PC-9 (cell line): Measurements from ENCODE around the gene PCARE.

ENCODE experiments used
- CTCF ChIP-seq: fragments of 200-600 bp; sonication (generic); conservative IDR thresholded peaks from 2 replicates; pipeline ENCODE4 v1.6.1; 2017; ENCODE audit warnings: mixed run types, antibody characterized with exemption, mild to moderate bottlenecking, moderate library complexity
- EZH2 ChIP-seq: fragments of 200-600 bp; sonication (generic); IDR thresholded peaks from 2 replicates; pipeline ENCODE4 v1.8.0; 2017; ENCODE audit warnings: antibody characterized with exemption, low read depth

- TF ChIP-seq CTCF (no peak), EZH2 (no peak)
These were observed 40.7 kb downstream of the PCARE start for GRCh38 chr2:29033656-29034055.
